NT2/D1 (cell line): Measurements from ENCODE around the gene CCNJL.

Source experiments
- SUZ12 ChIP-seq: IDR thresholded peaks from 2 replicates; pipeline ENCODE4 v1.6.1; 2011; ENCODE audit not compliant: insufficient read length, insufficient read depth; ENCODE audit errors: extremely low read depth
- ZNF274 ChIP-seq: IDR thresholded peaks from 2 replicates; pipeline ENCODE4 v1.6.1; 2011; ENCODE audit warnings: mild to moderate bottlenecking, low read depth, low read length

GRCh38 chr5:160227012-160227411 is 85.4 kb downstream of the CCNJL start:
- no peak for TF ChIP-seq ZNF274
- TF ChIP-seq SUZ12 = no peak
